Sigmoid colon (tissue), 7 donors: ENCODE results near the gene TMEM89. TPM values are rescaled to one million over a fixed set of nuclear protein-coding genes. Genes with fewer than 3 reads are reported as not detected.

Experiments used
- DNase-seq: peaks from one replicate; pipeline ENCODE4 v3.0.0-alpha.2; 2019
- H3K27ac ChIP-seq, 4 donors: fragments of 200-600 bp; sonication (generic); one replicate each; pipeline ENCODE4 v1.5.1; 2016 to 2019; ENCODE audit warnings: mild to moderate bottlenecking in 1 of 4
- H3K27me3 ChIP-seq, 3 donors: fragments of 200-600 bp; sonication (generic); one replicate each; pipeline ENCODE4 v1.5.1; 2019; ENCODE audit warnings: mild to moderate bottlenecking in 1 of 3
- H3K36me3 ChIP-seq, 4 donors: fragments of 200-600 bp; sonication (generic); one replicate each; pipeline ENCODE4 v1.5.1; 2016 to 2019
- H3K4me1 ChIP-seq, 4 donors: fragments of 200-600 bp; sonication (generic); one replicate each; pipeline ENCODE4 v1.5.1; 2017 to 2019
- H3K4me3 ChIP-seq, 4 donors: fragments of 200-600 bp; sonication (generic); one replicate each; pipeline ENCODE4 v1.5.1; 2017 to 2019; ENCODE audit warnings: mild to moderate bottlenecking in 2 of 4, moderate library complexity in 1 of 4
- H3K9me3 ChIP-seq, 4 donors: fragments of 200-600 bp in 3 of 4; sonication (generic) in 3 of 4; one replicate each; pipeline versions ENCODE4 v1.5.1 to v1.6.1; 2013 to 2019
- CTCF ChIP-seq, 4 experiments: fragments of 450-650 bp in 3 of 4; fragments of 200-600 bp in 1 of 4; IDR thresholded peaks; one replicate each; pipeline ENCODE4 v1.5.1; 2016 to 2019; ENCODE audit warnings: antibody characterized with exemption in 4 of 4, mild to moderate bottlenecking in 3 of 4, moderate library complexity in 2 of 4
- EP300 ChIP-seq, 4 donors: sonication (generic); formaldehyde crosslinking; IDR thresholded peaks; one replicate each; pipeline ENCODE4 v1.6.1; 2017; ENCODE audit warnings: antibody characterized with exemption in 4 of 4
- POLR2A ChIP-seq, 2 donors: fragments of 450-650 bp; IDR thresholded peaks; one replicate each; pipeline ENCODE4 v1.6.1; 2016; ENCODE audit warnings: antibody characterized with exemption in 2 of 2, mild to moderate bottlenecking in 2 of 2, moderate library complexity in 2 of 2
- POLR2AphosphoS5 ChIP-seq, 4 donors: sonication (generic); formaldehyde crosslinking; IDR thresholded peaks; one replicate each; pipeline ENCODE4 v1.6.1; 2017; ENCODE audit warnings: antibody characterized with exemption in 4 of 4
- WGBS, 2 donors: extraction: QIAGEN DNeasy Blood & Tissue Kit; methylation state at CpG; one replicate each; pipeline ENCODE4 v1.1.7; 2013; 5-methylcytosine and 5-hydroxymethylcytosine counted together
- intact Hi-C: fragments of 100-400 bp; cut with DNase I; formaldehyde crosslinking; loops from one replicate; pipeline ENCODE4 v1.15.1; 2023
- polyA plus RNA-seq, 3 donors: library from polyadenylated mRNA; stranded (reverse); fragments of 200-250 nt; gene quantifications; one replicate each; pipeline ENCODE4 v1.2.3, GENCODE V29; 2013
- total RNA-seq, 4 donors: library from RNA; depleted of rRNA; stranded (reverse); fragments of >200 nt; gene quantifications; one replicate each; pipeline ENCODE4 v1.1.0, GENCODE V29; 2016
- donor health status: healthy with polysubstance abuse.
- donor health status: Bipolar disorder and iron deficiency.
- donor health status: healthy.

The TMEM89 gene
- total and polyA plus RNA-seq, 7 donors: 1.2 TPM; not detected in 6

- DNase-seq: no peak
- H3K4me1 ChIP-seq: no peaks in the 10 kb centered on the region
- no peaks in the 10 kb centered on the region for H3K27me3 ChIP-seq
- no peaks in the 10 kb centered on the region for H3K36me3 ChIP-seq
- intact Hi-C loops: no loop called here
- no peak overlapping the region for H3K27ac ChIP-seq
- 89 to 90% methylated on average over 14 of the region's 14 CpGs for WGBS, 2 donors
- no peak overlapping the region for H3K4me3 ChIP-seq
- H3K9me3 ChIP-seq: no peaks in the 10 kb centered on the region
- no peak for TF ChIP-seq EP300 (IDR thresholded peaks at IDR 0.05)
- no peak for TF ChIP-seq POLR2AphosphoS5 (IDR thresholded peaks at IDR 0.05)
- TF ChIP-seq CTCF (IDR thresholded peaks at IDR 0.05): no peak
- no peak for TF ChIP-seq POLR2A (IDR thresholded peaks at IDR 0.05)
Measured at GRCh38 chr3:48581621-48582481, 39.7 kb downstream of the TMEM89 start.

GRCh38 chr3:48576647-48577046 lies 44.9 kb downstream of the TMEM89 start:
- TF ChIP-seq POLR2A (IDR thresholded peaks at IDR 0.05) (no peak), CTCF (IDR thresholded peaks at IDR 0.05) (no peak), EP300 (IDR thresholded peaks at IDR 0.05) (no peak)
- H3K4me3 ChIP-seq: no peak overlapping the region
- intact Hi-C loops: no loop called here
- no peak overlapping the region for H3K27ac ChIP-seq
- 71 to 80% methylated on average over 4 of the region's 4 CpGs for WGBS, 2 donors
- H3K4me1 ChIP-seq: no peaks in the 10 kb centered on the region
- no peaks in the 10 kb centered on the region for H3K9me3 ChIP-seq
- no peak for DNase-seq
- H3K36me3 ChIP-seq: no peaks in the 10 kb centered on the region
- no peaks in the 10 kb centered on the region for H3K27me3 ChIP-seq

DNA sequence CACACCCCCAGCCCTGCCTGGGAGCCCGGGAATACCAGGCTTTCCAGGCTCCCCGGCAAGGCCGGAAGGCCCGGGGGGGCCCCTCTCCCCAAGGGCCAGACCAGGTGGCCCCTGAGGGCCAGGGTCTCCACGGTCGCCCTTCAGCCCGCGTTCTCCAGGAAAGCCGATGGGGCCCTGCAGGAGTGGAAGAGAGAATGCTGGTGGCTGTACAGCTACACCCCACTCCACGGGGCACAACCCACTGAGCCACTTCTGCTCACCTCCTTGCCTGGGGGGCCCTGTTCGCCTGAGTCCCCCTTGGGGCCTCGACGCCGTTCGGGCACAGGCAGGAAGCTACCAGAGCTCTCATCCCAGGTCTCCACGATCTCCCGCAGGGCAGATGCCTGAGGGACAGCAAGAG lies 46.2 kb downstream of the TMEM89 start:
- H3K27me3 ChIP-seq: no peaks in the 10 kb centered on the region
- intact Hi-C loops: no loop called here
- H3K4me1 ChIP-seq: no peaks in the 10 kb centered on the region
- TF ChIP-seq POLR2AphosphoS5 (IDR thresholded peaks at IDR 0.05) (no peak), CTCF (IDR thresholded peaks at IDR 0.05) (no peak), EP300 (IDR thresholded peaks at IDR 0.05) (no peak), POLR2A (IDR thresholded peaks at IDR 0.05) (no peak)
- no peak for DNase-seq
- no peaks in the 10 kb centered on the region for H3K9me3 ChIP-seq
- H3K27ac ChIP-seq: no peak overlapping the region
- no peaks in the 10 kb centered on the region for H3K36me3 ChIP-seq
- WGBS, 2 donors: 86 to 91% methylated on average over 17 of the region's 17 CpGs
- no peak overlapping the region for H3K4me3 ChIP-seq

GRCh38 chr3:48573973-48574585 lies 47.5 kb downstream of the TMEM89 start:
- H3K27me3 ChIP-seq: no peaks in the 10 kb centered on the region
- no peak overlapping the region for H3K27ac ChIP-seq
- intact Hi-C loops: no loop called here
- TF ChIP-seq POLR2AphosphoS5 (IDR thresholded peaks at IDR 0.05) (no peak), CTCF (IDR thresholded peaks at IDR 0.05) (no peak), POLR2A (IDR thresholded peaks at IDR 0.05) (no peak), EP300 (IDR thresholded peaks at IDR 0.05) (no peak)
- H3K9me3 ChIP-seq: no peaks in the 10 kb centered on the region
- H3K4me3 ChIP-seq: no peak overlapping the region
- H3K36me3 ChIP-seq: no peaks in the 10 kb centered on the region
- DNase-seq: no peak
- no peaks in the 10 kb centered on the region for H3K4me1 ChIP-seq
- 95% methylated on average over 10 of the region's 10 CpGs for WGBS, 2 donors
